Suppressor macrophage (primary cell): ENCODE data around the gene PHF5A.

Experiments
- DNase-seq, 4 experiments: peaks; one replicate each; pipeline ENCODE4 v3.0.0-alpha.2; 2020 to 2022
- total RNA-seq, 17 experiments: gene quantifications; one replicate each; lab custom pipeline; 2026; ENCODE audit warnings: mixed read lengths in 6 of 17, inconsistent platforms in 3 of 17; lab: John Stamatoyannopoulos, UW

Gene PHF5A
- total RNA-seq = 8.2 to 25.9 (median 16.6) reads per million in 17 experiments

- DNase-seq = peak; percentile 98 to 99 (median 99)
These were observed at the start of gene PHF5A, which contains the start of gene ACO2 for GRCh38 chr22:41468381-41469217. Gene PHF5A (minus strand): TSS chr22:41468692. CDS start chr22:41468653, 39 bp downstream. Gene ACO2 (plus strand): TSS chr22:41469117. CDS start chr22:41469147, 30 bp downstream.

- no peak for DNase-seq
These were observed 49.5 kb upstream of the PHF5A start for GRCh38 chr22:41518048-41518347.

GRCh38 chr22:41517172-41518047 is 48.9 kb upstream of the PHF5A start:
- peak; percentile 47 to 73 (median 67) for DNase-seq

GRCh38 chr22:41516462-41516861 is 48.0 kb upstream of the PHF5A start:
- no peak for DNase-seq

GRCh38 chr22:41513391-41513790 is 44.9 kb upstream of the PHF5A start:
- DNase-seq = no peak

- DNase-seq = no peak
These were observed 44.1 kb upstream of the PHF5A start for GRCh38 chr22:41512421-41513194.

GRCh38 chr22:41511521-41511968 is 43.1 kb upstream of the PHF5A start:
- no peak for DNase-seq

GRCh38 chr22:41508770-41509170 is 40.3 kb upstream of the PHF5A start:
- no peak for DNase-seq

GRCh38 chr22:41507330-41508063 is 39.0 kb upstream of the PHF5A start:
- DNase-seq = no peak

- no peak for DNase-seq
These were observed 37.2 kb upstream of the PHF5A start for GRCh38 chr22:41505511-41506220.

- DNase-seq = no peak
These were observed 36.3 kb upstream of the PHF5A start for GRCh38 chr22:41504816-41505215.

- no peak for DNase-seq
These were observed 35.9 kb upstream of the PHF5A start for GRCh38 chr22:41504397-41504796.

GRCh38 chr22:41501209-41501608 is 32.7 kb upstream of the PHF5A start:
- DNase-seq = peak in 3 of 4 experiments; percentile 27 to 38 (median 36)

- no peak for DNase-seq
These were observed 31.8 kb upstream of the PHF5A start for GRCh38 chr22:41500303-41500702.

GRCh38 chr22:41499624-41500280 is 31.3 kb upstream of the PHF5A start:
- DNase-seq = no peak

- DNase-seq = no peak
These were observed 29.9 kb upstream of the PHF5A start for GRCh38 chr22:41498303-41498835.

- DNase-seq = no peak
These were observed 23.0 kb upstream of the PHF5A start for GRCh38 chr22:41491374-41492100.

- DNase-seq = no peak
These were observed 20.3 kb upstream of the PHF5A start for GRCh38 chr22:41488596-41489385.

GRCh38 chr22:41488076-41488475 is 19.6 kb upstream of the PHF5A start:
- no peak for DNase-seq
